ENCODE data around the gene MAP4K1.

GRCh38 chr19:38626401-38626800, 8.6 kb upstream of the MAP4K1 start:
- TF ChIP-seq CTCF (IDR thresholded peaks at IDR 0.05; ENCODE audit: insufficient read depth, low read length) (no peak), POLR2AphosphoS5 (IDR thresholded peaks at IDR 0.05; ENCODE audit: low read depth) (no peak)
